TTC549 (cell line): Measurements from ENCODE around the gene FBXO15.

Experiments used
- FAIRE-seq: peaks from 2 replicates; lab custom pipeline; 2012; peaks lifted over from hg19 to GRCh38; lab: Jason Lieb, UNC

The FBXO15 gene

GRCh38 chr18:74060579-74060978 is 87.1 kb downstream of the FBXO15 start:
- FAIRE-seq: no peak

- FAIRE-seq: no peak
These were observed 96.8 kb downstream of the FBXO15 start for GRCh38 chr18:74050807-74051206.

GRCh38 chr18:74040459-74041332 is 106.9 kb downstream of the FBXO15 start:
- no peak for FAIRE-seq

- no peak for FAIRE-seq
These were observed 107.6 kb downstream of the FBXO15 start for GRCh38 chr18:74040008-74040407.

- no peak for FAIRE-seq
These were observed 118.5 kb downstream of the FBXO15 start for GRCh38 chr18:74029161-74029560.
